HG03520 (cell line): Measurements from ENCODE around the gene RGS21.

Experiments
- ATAC-seq: cut with Tn5 transposase; IDR thresholded peaks from one replicate; pipeline ENCODE4 v1.9.1; 2021; ENCODE audit warnings: mild to moderate bottlenecking, moderate library complexity; ENCODE audit not compliant: unreplicated experiment

RGS21 gene

GRCh38 chr1:192378276-192378675 lies 61.5 kb downstream of the RGS21 start:
- ATAC-seq = no peak

- no peak for ATAC-seq
These were observed 62.1 kb downstream of the RGS21 start for GRCh38 chr1:192378878-192379277.

GRCh38 chr1:192379554-192379953 lies 62.8 kb downstream of the RGS21 start:
- ATAC-seq = no peak

GRCh38 chr1:192382758-192383157 lies 66.0 kb downstream of the RGS21 start:
- peak; percentile 63 for ATAC-seq

- no peak for ATAC-seq
These were observed 69.4 kb downstream of the RGS21 start for GRCh38 chr1:192386051-192386650.

GRCh38 chr1:192395211-192395610 lies 78.4 kb downstream of the RGS21 start:
- no peak for ATAC-seq

GRCh38 chr1:192395895-192396294 lies 79.1 kb downstream of the RGS21 start:
- no peak for ATAC-seq

- no peak for ATAC-seq
These were observed 82.4 kb downstream of the RGS21 start for GRCh38 chr1:192399161-192399560.

GRCh38 chr1:192401825-192402224 lies 85.0 kb downstream of the RGS21 start:
- no peak for ATAC-seq

GRCh38 chr1:192402571-192402970 lies 85.8 kb downstream of the RGS21 start:
- ATAC-seq = no peak

GRCh38 chr1:192407206-192407605 lies 90.4 kb downstream of the RGS21 start:
- ATAC-seq = no peak
